ENCODE measurements around the gene C1orf94. TPM values are rescaled to one million over a fixed set of nuclear protein-coding genes. Genes with fewer than 3 reads are reported as not detected.

The C1orf94 gene
- total and polyA plus RNA-seq, 2 of the 8 experiments (the other 6 are each of a cell fraction or from before 2014, with no cell fraction given) = 5.8 to 12.5 TPM

- H3K14ac ChIP-seq (ENCODE audit: insufficient read length) = no peak overlapping the region
- WGBS, 2 experiments (ENCODE audit: extremely low coverage in 1 of 2, insufficient coverage in 1 of 2, insufficient read length in 1 of 2, insufficient replicate concordance in 2 of 2, low coverage in 1 of 2, low lambda C conversion rate in 2 of 2, missing lambda C conversion rate in 1 of 2) = 93% methylated on average over 2 of the region's 2 CpGs; no CpG with 5 or more reads in 1 of the 2 experiments
- no peaks in the 10 kb centered on the region; a peak in 1 of 7 replicates for H3K4me1 ChIP-seq (replicated peaks in 1 of 4; ENCODE audit: control insufficient read depth in 3 of 4, insufficient read depth in 4 of 4, low read length in 3 of 4)
- no peak overlapping the region for H3K56ac ChIP-seq (replicated peaks; ENCODE audit: insufficient read length, low read depth, low read length)
- no peaks in the 10 kb centered on the region for H3K36me3 ChIP-seq (ENCODE audit: control insufficient read depth in 2 of 4, insufficient read depth in 4 of 4, low read length in 3 of 4)
- H2BK120ac ChIP-seq (replicated peaks; ENCODE audit: low read depth, low read length) = no peak overlapping the region
- H2AFZ ChIP-seq (ENCODE audit: low read length) = no peak overlapping the region
- no peak overlapping the region for H3K18ac ChIP-seq (ENCODE audit: extremely low read depth, low read length)
- H3K4me2 ChIP-seq (ENCODE audit: insufficient read depth in 1 of 2, low read depth in 2 of 2, low read length in 2 of 2) = no peak overlapping the region
- no peak overlapping the region for H3K27ac ChIP-seq (ENCODE audit: low read depth, low read length)
- H4K5ac ChIP-seq (ENCODE audit: insufficient read length, low read depth, low read length) = no peak overlapping the region
- no peaks in the 10 kb centered on the region; a peak in 1 of 7 replicates for H3K27me3 ChIP-seq (replicated peaks in 1 of 4; ENCODE audit: control insufficient read depth in 3 of 4, extremely low read depth in 1 of 4, insufficient read depth in 3 of 4, low read length in 3 of 4)
- peaks cover 0 to 6% of the 10 kb centered on the region in 2 experiments; a peak in 2 of 4 replicates for H3K9me3 ChIP-seq (ENCODE audit: insufficient read depth in 2 of 2, low read depth in 1 of 2, low read length in 1 of 2)
- H2AK5ac ChIP-seq (ENCODE audit: low read depth, low read length) = no peak overlapping the region
- H3K79me1 ChIP-seq (ENCODE audit: low read depth, low read length) = no peaks in the 10 kb centered on the region
- no peak overlapping the region for H2BK5ac ChIP-seq (ENCODE audit: low read depth, low read length)
- ChIA-PET CTCF (ENCODE audit: partially characterized antibody) (no interaction called here), POLR2A (ENCODE audit: partially characterized antibody) (no interaction called here)
- no peak overlapping the region for H2BK20ac ChIP-seq (ENCODE audit: low read length)
- H3K4ac ChIP-seq (replicated peaks; ENCODE audit: insufficient read length, low read depth, low read length) = no peak overlapping the region
- H3K23ac ChIP-seq (ENCODE audit: insufficient read length) = no peak overlapping the region
- no peaks in the 10 kb centered on the region for H3K23me2 ChIP-seq (ENCODE audit: low read depth, low read length)
- FAIRE-seq (peak; percentile 63), DNase-seq (ENCODE audit: low read depth in 1 of 2, low spot score in 2 of 2) (no peak)
- H3K9ac ChIP-seq (replicated peaks in 1 of 4; ENCODE audit: extremely low read depth in 1 of 4, low read depth in 3 of 4, low read length in 3 of 4) = no peak overlapping the region
- no peak overlapping the region for H2BK15ac ChIP-seq (ENCODE audit: low read length)
- no peak overlapping the region for H3K4me3 ChIP-seq (ENCODE audit: extremely low read depth in 1 of 4, insufficient read depth in 2 of 4, low read depth in 3 of 4, low read length in 4 of 4)
- no peak overlapping the region for H4K8ac ChIP-seq (ENCODE audit: extremely low read depth, insufficient read depth, low read length)
- no peaks in the 10 kb centered on the region for H3K79me2 ChIP-seq (ENCODE audit: control insufficient read depth in 1 of 2, insufficient read depth in 2 of 2, low read length in 2 of 2)
- no peaks in the 10 kb centered on the region for H4K20me1 ChIP-seq (replicated peaks in 1 of 2; ENCODE audit: control insufficient read depth in 1 of 2, insufficient read depth in 2 of 2, low read length in 2 of 2)
- no peak overlapping the region for H4K91ac ChIP-seq (replicated peaks; ENCODE audit: insufficient read length, low read length)
- H2BK12ac ChIP-seq (ENCODE audit: low read depth, low read length) = no peak overlapping the region
- TF ChIP-seq JUN (IDR thresholded peaks at IDR 0.05; ENCODE audit: low read depth, low read length) (no peak), SP2 (IDR thresholded peaks at IDR 0.05; ENCODE audit: low read length) (no peak), SIN3A (conservative IDR thresholded peaks at IDR 0.05 in 1 of 2, IDR thresholded peaks at IDR 0.05 in 1 of 2; ENCODE audit: low read depth in 1 of 2, low read length in 2 of 2) (no peak), CBX5 (IDR thresholded peaks at IDR 0.05; ENCODE audit: low read depth, low read length) (no peak), USF2 (IDR thresholded peaks at IDR 0.05; ENCODE audit: low read length) (no peak), POU5F1 (IDR thresholded peaks at IDR 0.05; ENCODE audit: low read depth, low read length) (no peak), SAP30 (IDR thresholded peaks at IDR 0.05; ENCODE audit: insufficient read depth, insufficient replicate concordance, low read length) (no peak), NANOG (IDR thresholded peaks at IDR 0.05; ENCODE audit: insufficient read depth, low read depth, low read length, poor library complexity, severe bottlenecking) (no peak), KDM5A (IDR thresholded peaks at IDR 0.05; ENCODE audit: low read length) (no peak), KDM1A (IDR thresholded peaks at IDR 0.05; ENCODE audit: borderline replicate concordance, low read length) (no peak), HDAC6 (IDR thresholded peaks at IDR 0.05; ENCODE audit: low read depth, low read length) (no peak), SP1 (IDR thresholded peaks at IDR 0.05; ENCODE audit: low read depth, low read length) (no peak), MAX (IDR thresholded peaks at IDR 0.05) (no peak)
Observed at GRCh38 chr1:34235594-34235993, 58.9 kb downstream of the C1orf94 start.

Measured in H1 (cell line).